Lung (tissue), 12 donors: ENCODE data around the gene FAM13B. TPM values are rescaled to one million over a fixed set of nuclear protein-coding genes. Genes with fewer than 3 reads are reported as not detected.
"Not testable (repeated sequence)": the region's sequence is repeated elsewhere in the genome, so short reads cannot be mapped to it uniquely, and the experiment has no call there.

Experiments
- ATAC-seq: fragments of 200-7000 bp; cut with Tn5 transposase; one replicate; pipeline ENCODE4 v1.9.1; 2020; ENCODE audit warnings: moderate number of reproducible peaks; ENCODE audit not compliant: insufficient read depth, low FRiP score
- DNase-seq, 3 donors: peaks; one replicate each; pipeline ENCODE4 v3.0.0-alpha.2; 2013 to 2017
- H3K27ac ChIP-seq, 2 donors: one replicate each; pipeline ENCODE4 v1.5.1; 2013; ENCODE audit warnings: mild to moderate bottlenecking in 2 of 2, moderate library complexity in 2 of 2, control low read depth in 1 of 2, inconsistent platforms in 1 of 2, low read depth in 1 of 2, low read length in 1 of 2
- H3K27me3 ChIP-seq, 3 donors: one replicate each; pipeline ENCODE4 v1.5.1; 2013; ENCODE audit warnings: low read length in 2 of 3; ENCODE audit not compliant: control insufficient read depth in 3 of 3, insufficient read depth in 3 of 3
- H3K36me3 ChIP-seq, 4 donors: one replicate each; pipeline ENCODE4 v1.5.1; 2013; ENCODE audit warnings: low read length in 4 of 4, mild to moderate bottlenecking in 1 of 4, moderate library complexity in 1 of 4; ENCODE audit not compliant: control insufficient read depth in 4 of 4, insufficient read depth in 4 of 4
- H3K4me1 ChIP-seq, 5 donors: one replicate each; pipeline ENCODE4 v1.5.1; 2013; ENCODE audit warnings: low read length in 5 of 5, mild to moderate bottlenecking in 2 of 5, moderate library complexity in 1 of 5; ENCODE audit not compliant: control insufficient read depth in 5 of 5, insufficient read depth in 5 of 5
- H3K4me3 ChIP-seq: one replicate; pipeline ENCODE4 v1.5.1; 2013; ENCODE audit warnings: mild to moderate bottlenecking, control low read depth, moderate library complexity
- H3K9ac ChIP-seq, 2 donors: one replicate each; pipeline ENCODE4 v1.5.1; 2013; ENCODE audit warnings: low read length in 2 of 2, control low read depth in 1 of 2; ENCODE audit not compliant: insufficient read depth in 1 of 2
- H3K9me3 ChIP-seq, 4 donors: one replicate each; pipeline ENCODE4 v1.5.1; 2013; ENCODE audit warnings: low read length in 3 of 4, mild to moderate bottlenecking in 1 of 4, moderate library complexity in 1 of 4; ENCODE audit not compliant: control insufficient read depth in 4 of 4, insufficient read depth in 3 of 4
- WGBS, 2 donors: extraction: QIAGEN DNeasy Blood & Tissue Kit; methylation state at CpG; one replicate each; pipeline ENCODE4 v1.1.7; 2013; 5-methylcytosine and 5-hydroxymethylcytosine counted together
- polyA plus RNA-seq, 2 donors: library from polyadenylated mRNA; stranded (reverse); fragments of 200-250 nt; gene quantifications; one replicate each; pipeline ENCODE4 v1.2.1, GENCODE V29; 2013
- total RNA-seq, 2 donors: library from RNA; depleted of rRNA in 1 of 2; stranded (reverse); fragments of >200 nt in 1 of 2; gene quantifications; one replicate each; pipeline ENCODE4 v1.2.1, GENCODE V29; 2014 to 2021
- TF ChIP-seq, protein P1 (sequence below): IDR thresholded peaks from 2 replicates; pipeline ENCODE4 v1.5.1; 2012; ENCODE audit warnings: mild to moderate bottlenecking; ENCODE audit errors: control extremely low read depth, extremely low read depth
- donor health status: control.
- donor health status: control.
- donor health status: Bipolar disorder and iron deficiency.
- donor health status: healthy.
- donor health status: DM: yes; HTN: yes; CAD: no.

The FAM13B gene
- total and polyA plus RNA-seq, 4 donors: 7.6 to 63.6 (median 23.4) TPM

GRCh38 chr5:138026793-138027192, 6.1 kb downstream of the FAM13B start:
- H3K9me3 ChIP-seq, H3K27ac ChIP-seq, H3K4me3 ChIP-seq, ATAC-seq, H3K36me3 ChIP-seq, DNase-seq, H3K27me3 ChIP-seq, H3K9ac ChIP-seq: not testable (repeated sequence)
- 97 to 99% methylated on average over 9 of the region's 9 CpGs for WGBS, 2 donors
- H3K4me1 ChIP-seq: peaks cover 3 to 24% (median 14%) of the 10 kb centered on the region in 5 donors

GRCh38 chr5:138025285-138025684, 7.6 kb downstream of the FAM13B start:
- no peak overlapping the region for H3K4me3 ChIP-seq
- 88 to 95% methylated on average over 1 of the region's 1 CpG for WGBS, 2 donors
- H3K36me3 ChIP-seq: peaks cover 0 to 3% (median 1%) of the 10 kb centered on the region in 4 donors
- no peak overlapping the region for H3K27ac ChIP-seq
- no peaks in the 10 kb centered on the region for H3K27me3 ChIP-seq
- no peak for ATAC-seq
- H3K4me1 ChIP-seq: peaks cover 0 to 28% (median 7%) of the 10 kb centered on the region in 5 donors
- TF ChIP-seq, protein P1, sequence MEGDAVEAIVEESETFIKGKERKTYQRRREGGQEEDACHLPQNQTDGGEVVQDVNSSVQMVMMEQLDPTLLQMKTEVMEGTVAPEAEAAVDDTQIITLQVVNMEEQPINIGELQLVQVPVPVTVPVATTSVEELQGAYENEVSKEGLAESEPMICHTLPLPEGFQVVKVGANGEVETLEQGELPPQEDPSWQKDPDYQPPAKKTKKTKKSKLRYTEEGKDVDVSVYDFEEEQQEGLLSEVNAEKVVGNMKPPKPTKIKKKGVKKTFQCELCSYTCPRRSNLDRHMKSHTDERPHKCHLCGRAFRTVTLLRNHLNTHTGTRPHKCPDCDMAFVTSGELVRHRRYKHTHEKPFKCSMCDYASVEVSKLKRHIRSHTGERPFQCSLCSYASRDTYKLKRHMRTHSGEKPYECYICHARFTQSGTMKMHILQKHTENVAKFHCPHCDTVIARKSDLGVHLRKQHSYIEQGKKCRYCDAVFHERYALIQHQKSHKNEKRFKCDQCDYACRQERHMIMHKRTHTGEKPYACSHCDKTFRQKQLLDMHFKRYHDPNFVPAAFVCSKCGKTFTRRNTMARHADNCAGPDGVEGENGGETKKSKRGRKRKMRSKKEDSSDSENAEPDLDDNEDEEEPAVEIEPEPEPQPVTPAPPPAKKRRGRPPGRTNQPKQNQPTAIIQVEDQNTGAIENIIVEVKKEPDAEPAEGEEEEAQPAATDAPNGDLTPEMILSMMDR: no peak
- no peak for DNase-seq
- no peaks in the 10 kb centered on the region for H3K9me3 ChIP-seq
- no peak overlapping the region for H3K9ac ChIP-seq

DNA sequence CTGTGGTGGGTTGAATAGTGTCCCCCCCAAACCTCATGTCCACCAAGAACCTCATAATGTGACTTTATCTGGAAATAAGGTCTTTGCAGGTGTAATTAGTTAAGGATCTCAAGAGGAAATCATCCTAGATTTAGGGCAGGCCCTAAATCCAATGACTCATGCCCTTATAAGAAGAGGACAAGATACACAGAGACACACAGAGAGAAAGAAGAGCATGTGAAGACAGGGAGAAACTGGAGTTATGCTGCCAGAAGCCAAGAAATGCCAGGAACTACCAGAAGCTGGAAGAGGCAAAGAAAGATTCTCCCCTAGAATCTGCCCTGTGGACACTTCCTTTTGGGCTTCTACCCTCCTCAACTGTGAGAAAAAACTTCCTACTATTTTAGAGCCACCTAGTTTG, 8.8 kb downstream of the FAM13B start:
- TF ChIP-seq, protein P1: no peak
- Histone ChIP-seq H3K27ac (no peak overlapping the region), H3K4me1 (peaks cover 0 to 27% (median 2%) of the 10 kb centered on the region in 5 donors)

GRCh38 chr5:138022912-138023311, 10.0 kb downstream of the FAM13B start:
- WGBS, 2 donors: 89 to 96% methylated on average over 3 of the region's 3 CpGs
- Histone ChIP-seq H3K9ac (no peak overlapping the region), H3K27ac (no peak overlapping the region), H3K4me1 (peaks cover 0 to 27% (median 0%) of the 10 kb centered on the region in 5 donors), H3K27me3 (no peaks in the 10 kb centered on the region), H3K4me3 (no peak overlapping the region), H3K9me3 (no peaks in the 10 kb centered on the region), H3K36me3 (peaks cover 7 to 12% (median 8%) of the 10 kb centered on the region in 4 donors)
- DNase-seq (no peak), ATAC-seq (no peak)
- TF ChIP-seq, protein P1: no peak

More for the DNA sequence above, 8.8 kb downstream of the FAM13B start:
- ATAC-seq (no peak), DNase-seq (no peak)
- Histone ChIP-seq H3K36me3 (peaks cover 3 to 5% (median 4%) of the 10 kb centered on the region in 4 donors), H3K9ac (no peak overlapping the region), H3K27me3 (no peaks in the 10 kb centered on the region), H3K4me3 (no peak overlapping the region), H3K9me3 (no peaks in the 10 kb centered on the region)
